Subcutaneous abdominal adipose tissue (tissue), 5 donors: ENCODE data around the gene TMEM245.

Experiments used
- H3K27ac ChIP-seq: one replicate; pipeline ENCODE4 v1.7.0; 2013; ENCODE audit warnings: low read depth, mild to moderate bottlenecking, inconsistent platforms, low read length, moderate library complexity
- H3K27me3 ChIP-seq, 5 donors: one replicate each; pipeline ENCODE4 v1.7.0; 2013; ENCODE audit warnings: low read length in 5 of 5, inconsistent platforms in 1 of 5; ENCODE audit not compliant: control insufficient read depth in 5 of 5, insufficient read depth in 4 of 5
- H3K36me3 ChIP-seq, 5 donors: one replicate each; pipeline ENCODE4 v1.7.0; 2013; ENCODE audit warnings: low read length in 5 of 5; ENCODE audit not compliant: control insufficient read depth in 5 of 5, insufficient read depth in 5 of 5
- H3K4me1 ChIP-seq, 5 donors: one replicate each; pipeline ENCODE4 v1.7.0; 2013; ENCODE audit warnings: low read length in 5 of 5, mild to moderate bottlenecking in 3 of 5, moderate library complexity in 1 of 5; ENCODE audit not compliant: control insufficient read depth in 5 of 5, insufficient read depth in 5 of 5
- H3K4me3 ChIP-seq, 5 donors: one replicate each; pipeline ENCODE4 v1.7.0; 2013; ENCODE audit warnings: low read length in 5 of 5, low read depth in 1 of 5
- H3K9ac ChIP-seq, 5 donors: one replicate each; pipeline ENCODE4 v1.7.0; 2013; ENCODE audit warnings: low read length in 5 of 5, mild to moderate bottlenecking in 4 of 5, moderate library complexity in 3 of 5
- H3K9me3 ChIP-seq, 5 donors: one replicate each; pipeline ENCODE4 v1.7.0; 2013; ENCODE audit warnings: low read length in 5 of 5; ENCODE audit not compliant: control insufficient read depth in 5 of 5
- donor health status: healthy.
- donor health status: healthy.
- donor health status: healthy.
- donor health status: healthy.
- donor health status: healthy.

TMEM245 gene

GRCh38 chr9:109011231-109011671 is 108.5 kb downstream of the TMEM245 start:
- Histone ChIP-seq H3K4me1 (peaks cover 6 to 42% (median 39%) of the 10 kb centered on the region in 5 donors), H3K27ac (peak overlapping the region; percentile 85), H3K9me3 (no peaks in the 10 kb centered on the region), H3K36me3 (no peaks in the 10 kb centered on the region), H3K9ac (peak overlapping the region in 2 of 5 donors; percentile 8 to 36), H3K4me3 (peak overlapping the region in 1 of 5 donors; percentile 79), H3K27me3 (no peaks in the 10 kb centered on the region)

GRCh38 chr9:109010746-109011145 is 109.0 kb downstream of the TMEM245 start:
- Histone ChIP-seq H3K9me3 (no peaks in the 10 kb centered on the region), H3K27ac (peak overlapping the region; percentile 85), H3K36me3 (no peaks in the 10 kb centered on the region), H3K4me3 (no peak overlapping the region), H3K9ac (no peak overlapping the region), H3K4me1 (peaks cover 6 to 44% (median 39%) of the 10 kb centered on the region in 5 donors), H3K27me3 (no peaks in the 10 kb centered on the region)

- Histone ChIP-seq H3K9ac (no peak overlapping the region), H3K4me1 (peaks cover 0 to 17% (median under 1%) of the 10 kb centered on the region in 5 donors), H3K27ac (no peak overlapping the region), H3K9me3 (peaks cover 3 to 14% (median 10%) of the 10 kb centered on the region in 5 donors), H3K4me3 (no peak overlapping the region), H3K36me3 (peaks cover 0 to 11% (median 0%) of the 10 kb centered on the region in 5 donors), H3K27me3 (no peaks in the 10 kb centered on the region)
Measured at GRCh38 chr9:109005678-109006077, 114.1 kb downstream of the TMEM245 start.

- no peak overlapping the region for H3K4me3 ChIP-seq
- no peak overlapping the region for H3K27ac ChIP-seq
- H3K9ac ChIP-seq, result no peak overlapping the region
- H3K9me3 ChIP-seq, result peaks cover 3 to 14% (median 10%) of the 10 kb centered on the region in 5 donors
- H3K27me3 ChIP-seq, result no peaks in the 10 kb centered on the region
- H3K4me1 ChIP-seq, result peaks cover 0 to 11% (median 0%) of the 10 kb centered on the region in 5 donors
- H3K36me3 ChIP-seq, result peaks cover 0 to 11% (median 0%) of the 10 kb centered on the region in 5 donors
Measured at GRCh38 chr9:109003116-109003515, 116.6 kb downstream of the TMEM245 start.

- Histone ChIP-seq H3K9me3 (peaks cover 3 to 14% (median 10%) of the 10 kb centered on the region in 5 donors), H3K36me3 (peaks cover 0 to 11% (median 0%) of the 10 kb centered on the region in 5 donors), H3K4me3 (no peak overlapping the region), H3K4me1 (peaks cover 0 to 13% (median 0%) of the 10 kb centered on the region in 5 donors), H3K9ac (no peak overlapping the region), H3K27ac (no peak overlapping the region), H3K27me3 (no peaks in the 10 kb centered on the region)
Measured at GRCh38 chr9:109002141-109002540, 117.6 kb downstream of the TMEM245 start.

GRCh38 chr9:109001275-109001676 is 118.5 kb downstream of the TMEM245 start:
- peaks cover 0 to 11% (median 0%) of the 10 kb centered on the region in 5 donors for H3K4me1 ChIP-seq
- H3K27ac ChIP-seq, result no peak overlapping the region
- no peak overlapping the region for H3K9ac ChIP-seq
- H3K27me3 ChIP-seq, result no peaks in the 10 kb centered on the region
- no peak overlapping the region for H3K4me3 ChIP-seq
- peaks cover 3 to 14% (median 10%) of the 10 kb centered on the region in 5 donors for H3K9me3 ChIP-seq
- peaks cover 0 to 11% (median 0%) of the 10 kb centered on the region in 5 donors for H3K36me3 ChIP-seq

GRCh38 chr9:108997112-108997511 is 122.6 kb downstream of the TMEM245 start:
- Histone ChIP-seq H3K36me3 (no peaks in the 10 kb centered on the region), H3K27me3 (no peaks in the 10 kb centered on the region), H3K4me1 (peaks cover 0 to 25% (median 8%) of the 10 kb centered on the region in 5 donors), H3K27ac (peak overlapping the region; percentile 48), H3K4me3 (no peak overlapping the region), H3K9me3 (peaks cover 0 to under 1% (median 0%) of the 10 kb centered on the region in 5 donors), H3K9ac (no peak overlapping the region)

- Histone ChIP-seq H3K4me1 (peaks cover 0 to 25% (median 8%) of the 10 kb centered on the region in 5 donors), H3K27me3 (no peaks in the 10 kb centered on the region), H3K4me3 (no peak overlapping the region), H3K27ac (peak overlapping the region; percentile 48), H3K36me3 (no peaks in the 10 kb centered on the region), H3K9ac (peak overlapping the region in 1 of 5 donors; percentile 8), H3K9me3 (no peaks in the 10 kb centered on the region)
Measured at GRCh38 chr9:108996643-108997042, 123.1 kb downstream of the TMEM245 start.

- Histone ChIP-seq H3K36me3 (peaks cover 0 to 12% (median 5%) of the 10 kb centered on the region in 5 donors), H3K27ac (peak overlapping the region; percentile 10), H3K4me1 (peaks cover 0 to 31% (median 8%) of the 10 kb centered on the region in 5 donors)
Measured at GRCh38 chr9:108994695-108995094, 125.1 kb downstream of the TMEM245 start.

GRCh38 chr9:108991479-108991878 is 128.3 kb downstream of the TMEM245 start:
- no peaks in the 10 kb centered on the region for H3K9me3 ChIP-seq
- H3K9ac ChIP-seq, result no peak overlapping the region
- H3K27me3 ChIP-seq, result no peaks in the 10 kb centered on the region
- no peak overlapping the region for H3K4me3 ChIP-seq
- H3K36me3 ChIP-seq, result peaks cover 0 to 14% (median 5%) of the 10 kb centered on the region in 5 donors
- H3K4me1 ChIP-seq, result peaks cover 0 to 28% (median 8%) of the 10 kb centered on the region in 5 donors
- H3K27ac ChIP-seq, result no peak overlapping the region

More at GRCh38 chr9:108994695-108995094, 125.1 kb downstream of the TMEM245 start:
- no peak overlapping the region for H3K4me3 ChIP-seq
- no peaks in the 10 kb centered on the region for H3K27me3 ChIP-seq
- no peak overlapping the region for H3K9ac ChIP-seq
- no peaks in the 10 kb centered on the region for H3K9me3 ChIP-seq
